Brain pericyte (primary cell): ENCODE results near the gene ZNF326.

ENCODE experiments used
- DNase-seq: peaks from one replicate; pipeline ENCODE4 v3.0.0-alpha.2; 2012; ENCODE audit warnings: low read depth, low spot score

The ZNF326 gene

GRCh38 chr1:90074137-90074536 is 79.2 kb downstream of the ZNF326 start:
- no peak for DNase-seq

- no peak for DNase-seq
Observed at GRCh38 chr1:90074566-90074965, 79.7 kb downstream of the ZNF326 start.

DNA sequence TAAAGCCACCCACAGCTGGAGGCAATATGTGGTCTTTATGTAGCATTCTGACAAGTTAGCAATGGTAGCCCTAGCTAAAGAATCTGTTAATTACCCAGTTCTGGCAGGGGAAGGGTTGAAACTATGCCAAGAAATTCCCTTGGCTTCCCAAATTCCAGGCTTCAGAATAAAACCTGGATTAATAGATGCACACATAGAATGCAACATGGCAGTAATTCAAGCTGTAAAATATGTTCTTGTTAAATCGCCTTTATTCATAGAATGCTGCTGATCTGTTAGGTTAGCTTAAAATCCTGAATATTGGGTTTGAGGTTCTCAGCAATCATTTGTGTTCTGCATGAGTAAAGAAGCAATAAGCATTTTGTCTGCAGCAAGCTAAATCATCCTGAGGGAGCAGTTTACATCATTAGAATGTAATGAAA is 80.1 kb downstream of the ZNF326 start:
- no peak for DNase-seq

GRCh38 chr1:90083995-90084394 is 89.1 kb downstream of the ZNF326 start:
- no peak for DNase-seq
